HUES6 (cell line): Measurements from ENCODE around the gene ITPK1.

Experiments used
- H3K27ac ChIP-seq: 2 replicates; pipeline ENCODE4 v1.7.0; 2013; ENCODE audit warnings: low read depth, mild to moderate bottlenecking, low read length, inconsistent platforms
- H3K27me3 ChIP-seq: 2 replicates; pipeline ENCODE4 v1.6.1; 2013; ENCODE audit warnings: low read length; ENCODE audit not compliant: control insufficient read depth, insufficient read depth
- H3K36me3 ChIP-seq: 2 replicates; pipeline ENCODE4 v1.6.1; 2013; ENCODE audit warnings: low read length; ENCODE audit not compliant: control insufficient read depth, insufficient read depth
- H3K4me1 ChIP-seq: 2 replicates; pipeline ENCODE4 v1.6.1; 2013; ENCODE audit warnings: low read length; ENCODE audit not compliant: control insufficient read depth, insufficient read depth
- H3K4me3 ChIP-seq: 2 replicates; pipeline ENCODE4 v1.5.1; 2013; ENCODE audit warnings: low read depth, low read length
- H3K9ac ChIP-seq: one replicate; pipeline ENCODE4 v1.6.1; 2013; ENCODE audit warnings: mild to moderate bottlenecking, low read length
- H3K9me3 ChIP-seq: 2 replicates; pipeline ENCODE4 v1.6.1; 2013; ENCODE audit warnings: low read depth, low read length; ENCODE audit not compliant: control insufficient read depth, insufficient read depth

Gene ITPK1

DNA sequence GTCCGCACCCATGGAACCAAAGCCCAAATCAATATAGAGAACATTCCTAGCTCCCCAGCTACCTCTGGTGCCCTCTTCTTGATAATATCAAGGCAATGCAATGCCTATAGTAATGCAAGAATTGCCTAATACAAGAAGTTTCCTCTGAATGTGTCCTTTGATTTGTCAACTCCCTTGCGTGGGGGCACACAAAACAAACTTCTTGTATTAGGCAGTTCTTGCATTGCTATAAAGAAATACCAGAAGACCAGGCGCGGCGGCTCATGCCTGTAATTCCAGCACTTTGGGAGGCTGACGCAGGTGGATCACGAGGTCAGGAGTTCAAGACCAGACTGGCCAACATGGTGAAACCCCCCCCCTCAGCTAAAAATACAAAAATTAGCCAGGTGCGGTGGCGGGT lies 10.4 kb upstream of the ITPK1 start:
- Histone ChIP-seq H3K27ac (no peak overlapping the region), H3K4me3 (no peak overlapping the region), H3K4me1 (0 out of 2 replicates have a peak, but pooled peaks cover 3% of the 10 kb centered on the region), H3K9ac (no peak overlapping the region), H3K9me3 (no peaks in the 10 kb centered on the region), H3K27me3 (no peaks in the 10 kb centered on the region), H3K36me3 (no peaks in the 10 kb centered on the region)

DNA sequence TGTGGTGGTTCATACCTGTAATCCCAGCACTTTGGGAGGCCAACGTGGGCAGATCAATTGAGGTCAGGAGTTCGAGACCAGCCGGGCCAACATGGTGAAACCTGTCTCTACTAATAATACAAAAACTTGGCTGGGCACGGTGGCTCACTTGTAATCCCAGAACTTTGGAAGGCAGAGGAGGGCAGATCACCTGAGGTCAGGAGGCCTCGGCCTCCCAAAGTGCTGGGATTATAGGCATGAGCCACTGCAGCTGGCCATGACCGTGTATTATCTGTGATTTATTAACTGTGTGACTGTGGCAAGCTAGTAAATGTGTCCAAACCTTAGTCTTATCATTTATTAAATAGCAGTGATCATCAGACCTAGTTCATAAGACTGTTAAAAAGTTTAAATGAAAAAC lies 7.1 kb upstream of the ITPK1 start:
- H3K36me3 ChIP-seq: no peaks in the 10 kb centered on the region
- H3K27ac ChIP-seq: no peak overlapping the region
- H3K9ac ChIP-seq: no peak overlapping the region
- H3K4me1 ChIP-seq: no peaks in the 10 kb centered on the region
- no peak overlapping the region for H3K4me3 ChIP-seq
- H3K27me3 ChIP-seq: no peaks in the 10 kb centered on the region
- H3K9me3 ChIP-seq: no peaks in the 10 kb centered on the region

DNA sequence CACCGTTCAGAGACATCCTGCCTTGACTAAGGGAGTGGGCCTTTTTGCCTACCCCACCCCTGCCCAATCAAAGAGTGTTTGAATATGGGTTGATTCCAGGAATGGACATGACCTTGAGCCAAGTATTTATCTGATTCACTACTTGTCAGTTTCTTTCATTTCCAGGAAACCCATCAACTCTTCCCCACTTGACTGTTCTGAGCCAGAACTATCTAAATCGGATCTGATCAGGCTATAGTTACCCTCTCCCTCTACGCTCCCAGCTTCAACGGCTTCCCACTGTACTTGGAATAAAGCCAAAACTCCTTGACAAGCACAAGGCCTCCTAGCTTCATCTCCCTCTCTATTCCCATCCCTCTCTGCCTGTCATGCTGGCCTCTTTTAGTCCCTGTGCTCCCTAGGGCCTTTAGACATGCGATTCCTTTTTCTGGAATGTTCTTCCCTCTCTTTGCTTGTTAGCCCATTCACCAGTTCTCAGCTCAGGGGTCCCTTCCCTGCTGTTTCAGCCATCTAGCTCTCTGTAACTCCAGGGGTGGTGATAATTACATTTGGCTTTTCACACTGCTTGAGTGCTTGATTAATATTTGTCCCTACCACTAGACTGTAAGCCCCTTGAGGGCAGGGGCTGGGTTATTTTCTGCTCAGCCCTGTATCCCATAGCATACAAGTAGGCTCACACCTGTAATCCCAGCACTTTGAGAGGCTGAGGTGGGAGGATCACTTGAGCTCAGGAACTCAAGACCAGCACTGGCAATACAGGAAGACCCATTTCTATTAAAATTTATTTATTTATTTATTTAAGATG lies 5.5 kb upstream of the ITPK1 start:
- no peaks in the 10 kb centered on the region for H3K36me3 ChIP-seq
- no peaks in the 10 kb centered on the region for H3K27me3 ChIP-seq
- no peak overlapping the region for H3K4me3 ChIP-seq
- H3K4me1 ChIP-seq: 0 out of 2 replicates have a peak, but pooled peaks cover 4% of the 10 kb centered on the region
- no peak overlapping the region for H3K9ac ChIP-seq
- no peak overlapping the region for H3K27ac ChIP-seq
- H3K9me3 ChIP-seq: no peaks in the 10 kb centered on the region

DNA sequence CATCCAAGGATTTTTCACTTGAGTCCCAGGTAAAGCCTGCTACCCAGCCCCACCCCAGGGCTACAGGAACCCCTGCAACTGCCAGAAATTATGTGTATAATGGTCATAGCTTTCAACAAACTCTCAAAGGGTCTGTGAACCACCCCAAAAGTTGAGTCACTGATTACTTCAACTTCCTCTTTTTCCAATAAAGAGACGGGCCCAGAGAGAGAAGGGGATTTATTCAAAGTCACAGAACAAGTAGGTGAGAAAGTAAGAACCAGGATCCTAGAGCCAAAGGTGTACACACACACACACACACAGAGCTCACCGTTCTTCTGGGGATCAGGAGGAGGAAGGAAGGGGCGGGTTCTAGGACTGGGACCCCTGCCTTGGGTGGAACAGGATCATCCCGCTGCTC lies 4.8 kb upstream of the ITPK1 start:
- no peak overlapping the region for H3K9ac ChIP-seq
- H3K27me3 ChIP-seq: no peaks in the 10 kb centered on the region
- no peak overlapping the region for H3K4me3 ChIP-seq
- no peaks in the 10 kb centered on the region for H3K9me3 ChIP-seq
- H3K27ac ChIP-seq: no peak overlapping the region
- no peaks in the 10 kb centered on the region for H3K36me3 ChIP-seq
- H3K4me1 ChIP-seq: 0 out of 2 replicates have a peak, but pooled peaks cover 4% of the 10 kb centered on the region

DNA sequence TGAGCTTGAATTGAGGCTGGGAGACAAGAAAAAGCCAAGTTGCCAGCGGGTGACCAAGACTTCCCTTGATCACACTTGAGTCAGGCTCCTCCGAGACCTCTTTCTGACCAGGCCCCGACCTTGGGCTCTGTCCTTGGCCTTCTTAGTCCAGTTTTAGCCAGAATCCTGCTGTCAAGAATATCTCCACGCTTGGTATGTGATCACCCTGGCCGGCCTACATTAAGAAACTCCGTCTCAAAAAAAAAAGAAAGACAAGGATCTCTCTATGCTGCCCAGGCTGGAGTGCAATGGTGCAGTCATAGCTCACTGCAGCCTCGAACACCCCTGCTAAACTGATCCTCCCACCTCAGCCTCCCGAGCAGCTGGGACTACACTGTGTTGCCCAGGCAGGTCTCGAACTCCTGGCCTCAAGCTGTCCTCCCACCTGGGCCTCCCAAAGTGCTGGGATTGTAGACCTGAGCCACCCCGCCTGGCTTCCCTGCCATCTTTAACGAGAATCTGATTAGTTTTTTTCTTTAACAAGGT lies 1.0 kb upstream of the ITPK1 start:
- Histone ChIP-seq H3K27ac (no peak overlapping the region), H3K36me3 (no peaks in the 10 kb centered on the region), H3K4me1 (peaks cover 22% of the 10 kb centered on the region), H3K9me3 (no peaks in the 10 kb centered on the region), H3K9ac (peak overlapping the region; percentile 67), H3K27me3 (peaks cover 13% of the 10 kb centered on the region; the same call in 1 of the 2 replicates), H3K4me3 (peak overlapping the region; percentile 65)

DNA sequence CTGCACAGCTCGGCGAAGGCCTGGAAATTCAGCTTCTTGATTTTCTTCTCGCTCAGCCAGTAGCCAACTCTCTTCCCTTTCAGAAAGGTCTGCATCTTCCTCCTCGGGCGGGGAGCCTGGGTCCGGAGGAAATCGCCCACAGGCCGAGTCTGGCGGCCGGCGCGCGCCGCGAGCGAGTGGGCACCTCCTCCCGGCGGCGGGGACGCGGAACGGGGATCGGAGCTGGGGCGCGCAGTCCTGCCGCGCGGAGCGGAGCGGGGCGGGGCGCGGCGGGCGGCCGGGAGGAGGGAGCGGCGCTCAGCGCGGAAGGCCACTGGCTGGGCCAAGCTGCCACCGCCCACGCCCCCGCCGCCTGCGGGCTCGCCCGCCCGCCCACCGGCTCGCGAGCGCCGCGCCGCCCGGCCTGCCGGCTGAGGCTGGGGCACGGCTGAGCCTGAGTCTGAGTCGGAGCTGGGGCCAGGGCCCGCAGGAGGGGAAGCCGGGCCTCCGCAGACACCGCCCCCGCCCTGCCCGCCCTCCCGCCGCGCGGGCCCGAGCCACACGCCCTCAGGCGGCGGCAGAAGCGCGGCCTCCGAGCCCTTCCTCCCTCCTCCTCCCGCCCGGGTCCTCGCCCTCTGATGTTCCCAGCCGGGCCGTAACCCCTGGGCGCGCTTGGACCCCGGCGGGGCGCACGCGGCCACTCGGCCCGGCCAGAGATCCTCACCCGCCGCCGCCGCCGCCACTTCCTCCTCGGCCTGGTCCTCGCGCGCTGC lies 480 bp downstream of the ITPK1 start:
- Histone ChIP-seq H3K4me1 (peaks cover 28% of the 10 kb centered on the region), H3K9me3 (no peaks in the 10 kb centered on the region), H3K27me3 (peaks cover 13% of the 10 kb centered on the region; the same call in 1 of the 2 replicates), H3K9ac (peak overlapping the region; percentile 78), H3K4me3 (peak overlapping the region; percentile 95), H3K36me3 (no peaks in the 10 kb centered on the region), H3K27ac (no peak overlapping the region)

DNA sequence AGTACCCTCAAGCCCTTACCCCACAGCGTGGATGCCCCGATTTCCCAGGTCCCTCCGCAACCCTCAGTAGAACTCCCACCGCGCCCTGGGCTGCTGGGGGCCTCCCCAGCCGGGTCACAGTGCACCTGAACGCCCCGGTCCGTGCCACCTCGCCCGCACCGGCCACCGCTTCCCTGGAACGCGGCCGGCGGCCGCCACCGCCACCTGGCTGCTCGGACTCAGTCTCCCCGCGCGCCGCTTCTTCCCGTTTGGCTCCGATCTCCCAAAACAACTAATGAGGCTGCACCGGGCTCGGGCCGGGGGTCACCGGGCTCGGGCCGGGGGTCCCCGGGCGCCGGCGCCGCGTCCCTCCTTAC lies 1.0 kb downstream of the ITPK1 start:
- H3K9ac ChIP-seq: peak overlapping the region; percentile 78
- peaks cover 13% of the 10 kb centered on the region; the same call in 1 of the 2 replicates for H3K27me3 ChIP-seq
- peaks cover 33% of the 10 kb centered on the region for H3K4me1 ChIP-seq
- no peaks in the 10 kb centered on the region for H3K9me3 ChIP-seq
- H3K27ac ChIP-seq: no peak overlapping the region
- H3K4me3 ChIP-seq: peak overlapping the region; percentile 95
- H3K36me3 ChIP-seq: no peaks in the 10 kb centered on the region

DNA sequence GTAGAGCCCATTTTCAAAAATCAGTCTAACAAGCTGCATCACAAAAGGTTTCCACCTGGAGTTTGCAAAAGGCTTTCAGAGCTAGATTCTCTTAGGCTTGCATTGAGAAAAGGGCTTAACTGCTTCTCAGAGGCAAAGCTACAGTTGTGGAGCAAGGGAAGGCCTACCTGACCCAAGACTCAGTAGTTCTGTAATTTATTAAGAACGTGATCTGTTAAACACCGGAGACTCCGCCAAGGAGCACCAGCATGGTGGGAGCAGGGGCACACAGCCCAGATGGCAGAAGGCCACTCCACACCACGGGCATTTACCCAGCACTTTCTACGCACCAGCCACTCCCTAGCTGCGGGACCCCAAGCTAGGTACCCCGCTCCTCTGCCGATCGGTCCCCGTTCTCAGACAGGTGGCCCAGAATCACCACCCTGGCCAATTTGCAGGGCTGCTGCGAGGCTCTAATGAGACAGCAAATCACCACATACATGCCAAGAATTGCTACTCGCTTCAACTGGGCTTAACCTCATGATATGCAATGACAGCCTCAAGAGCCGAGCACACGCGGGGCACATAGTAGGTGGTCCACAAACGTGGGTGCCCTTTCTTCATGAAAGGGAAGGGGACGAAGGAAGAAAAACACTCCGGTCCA lies 1.5 kb downstream of the ITPK1 start:
- peaks cover 37% of the 10 kb centered on the region for H3K4me1 ChIP-seq
- no peaks in the 10 kb centered on the region for H3K9me3 ChIP-seq
- peak overlapping the region; percentile 95 for H3K4me3 ChIP-seq
- no peaks in the 10 kb centered on the region for H3K36me3 ChIP-seq
- peak overlapping the region; percentile 78 for H3K9ac ChIP-seq
- H3K27ac ChIP-seq: no peak overlapping the region
- peaks cover 13% of the 10 kb centered on the region; the same call in 1 of the 2 replicates for H3K27me3 ChIP-seq

DNA sequence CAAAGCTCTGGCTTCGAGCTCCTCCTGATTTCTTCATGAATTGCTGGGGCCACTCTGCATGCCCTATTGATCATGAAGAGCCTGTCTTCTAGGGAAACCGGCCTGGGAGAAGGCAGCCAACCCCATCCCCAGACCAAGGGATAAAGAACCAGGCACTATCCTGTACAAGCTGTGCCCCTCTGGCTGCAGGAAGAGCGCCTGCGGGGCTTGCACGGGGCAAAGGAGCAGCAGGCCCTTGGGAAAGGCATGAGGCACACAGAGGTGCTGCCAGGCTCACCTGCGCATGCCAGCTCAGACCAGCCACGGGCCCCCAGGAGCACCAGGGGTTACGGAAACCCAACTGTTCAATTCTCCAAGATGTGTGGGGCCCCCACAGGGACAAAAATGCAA lies 2.1 kb downstream of the ITPK1 start:
- peak overlapping the region; percentile 95 for H3K4me3 ChIP-seq
- H3K36me3 ChIP-seq: no peaks in the 10 kb centered on the region
- H3K4me1 ChIP-seq: peaks cover 37% of the 10 kb centered on the region
- H3K27me3 ChIP-seq: peaks cover 13% of the 10 kb centered on the region; the same call in 1 of the 2 replicates
- no peaks in the 10 kb centered on the region for H3K9me3 ChIP-seq
- H3K9ac ChIP-seq: no peak overlapping the region
- no peak overlapping the region for H3K27ac ChIP-seq

DNA sequence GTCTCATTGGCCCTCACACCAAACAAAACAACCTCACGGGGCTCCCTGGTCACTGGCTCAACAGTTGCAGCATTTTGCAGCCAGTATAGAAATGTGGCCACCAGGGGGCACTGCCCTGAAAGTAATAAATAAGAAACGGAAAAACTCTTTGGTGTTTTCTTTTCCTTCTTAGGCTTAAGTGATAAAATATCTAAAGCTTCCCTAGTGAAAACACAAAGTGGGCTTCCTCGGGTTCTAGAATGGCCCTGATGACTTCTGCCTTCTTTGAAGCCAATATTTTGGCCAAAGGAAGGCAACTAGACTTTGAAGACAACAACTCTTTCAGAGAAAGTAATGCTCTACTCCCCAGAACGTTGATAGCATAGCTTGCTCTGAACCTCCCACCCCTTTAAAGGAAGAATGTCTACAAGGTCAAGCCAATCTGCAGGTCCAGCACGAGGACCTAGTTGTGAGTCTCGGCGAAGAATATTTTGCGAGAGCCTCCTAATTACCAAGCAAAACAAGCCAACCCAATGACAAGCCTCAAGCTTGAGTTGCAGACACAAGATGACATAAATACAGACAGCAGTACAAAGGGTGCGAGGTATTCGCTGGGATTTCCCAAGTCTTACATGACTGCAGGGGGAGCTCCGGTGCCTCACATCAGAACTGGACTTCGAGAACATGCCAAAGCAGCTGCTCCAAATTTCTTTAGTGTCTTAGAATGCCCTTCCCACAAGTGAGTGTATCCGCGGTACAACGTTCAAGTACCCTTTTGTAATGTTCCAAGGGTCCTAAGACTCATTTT lies 2.6 kb downstream of the ITPK1 start:
- Histone ChIP-seq H3K9ac (no peak overlapping the region), H3K4me1 (peaks cover 37% of the 10 kb centered on the region), H3K4me3 (peak overlapping the region; percentile 95), H3K27ac (no peak overlapping the region), H3K9me3 (no peaks in the 10 kb centered on the region), H3K36me3 (no peaks in the 10 kb centered on the region), H3K27me3 (peaks cover 13% of the 10 kb centered on the region; the same call in 1 of the 2 replicates)
